Measurements from ENCODE around the gene PDZK1IP1. TPM values are rescaled to one million over a fixed set of nuclear protein-coding genes. Genes with fewer than 3 reads are reported as not detected.
A peak's percentile ranks its signal among the peaks of the same experiment; 100 is the strongest.

PDZK1IP1 gene
- total RNA-seq, 5 donors from 2014 or later (not counting 1 experiment from before 2014, with no cell fraction given), result not detected

DNA sequence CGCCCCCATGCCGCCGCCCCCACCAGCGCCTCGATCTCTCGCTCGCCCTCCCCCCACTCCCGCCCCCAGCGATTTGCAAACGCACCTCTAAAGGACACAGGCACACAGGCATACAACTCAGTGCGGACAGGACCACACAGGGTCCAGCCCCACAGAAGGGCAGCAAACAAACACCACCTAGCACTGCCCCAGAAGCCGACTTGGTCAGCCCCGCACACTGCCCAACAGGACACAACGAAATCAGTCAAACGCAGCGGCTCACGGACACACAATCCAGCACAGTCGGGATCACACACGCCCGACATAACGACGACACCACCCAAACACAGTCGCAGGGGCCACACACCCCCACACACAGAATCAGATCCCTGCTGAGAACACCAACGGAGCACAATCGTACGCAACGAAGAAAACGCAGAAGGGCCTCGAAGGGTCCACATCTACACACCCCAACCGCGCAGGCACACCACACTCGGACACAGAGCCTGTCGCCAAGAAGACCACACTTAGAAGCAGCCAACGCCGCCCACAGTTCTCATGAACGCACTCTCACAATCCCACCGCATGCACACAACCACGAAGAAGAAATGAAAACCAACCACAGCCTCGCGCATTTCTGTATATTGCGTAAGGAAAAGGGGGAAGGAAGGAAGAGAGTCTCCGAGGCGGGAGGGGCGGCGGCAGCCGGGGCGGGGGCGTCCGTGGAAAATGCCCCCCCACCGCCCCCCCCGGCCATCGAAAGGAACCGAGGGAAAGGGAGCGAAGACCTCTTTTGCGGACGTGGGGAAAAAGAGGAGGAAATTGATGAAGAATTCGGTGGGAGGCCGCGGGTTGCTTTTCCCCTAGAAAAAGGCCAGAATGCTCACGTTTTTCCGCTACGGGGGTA is 41.7 kb upstream of the PDZK1IP1 start:
- Histone ChIP-seq H3K36me3 (ENCODE audit: control insufficient read depth in 2 of 2, extremely low read depth in 1 of 2, insufficient read depth in 1 of 2, low read length in 1 of 2) (no peaks in the 10 kb centered on the region), H3K9me3 (no peaks in the 10 kb centered on the region), H3K4me1 (ENCODE audit: control insufficient read depth in 1 of 2, extremely low read depth in 1 of 2, insufficient read depth in 2 of 2, low read length in 2 of 2) (peaks cover 2 to 36% of the 10 kb centered on the region in 2 experiments), H3K4me3 (ENCODE audit: control insufficient read depth in 1 of 2, extremely low read depth in 1 of 2, low read length in 1 of 2) (peak overlapping the region; percentile 16 to 26), H3K27ac (ENCODE audit: low read length) (no peak overlapping the region), H3K27me3 (replicated peaks in 1 of 2; ENCODE audit: control insufficient read depth in 2 of 2, extremely low read depth in 1 of 2, insufficient read depth in 2 of 2, low read length in 1 of 2) (peaks cover 0 to 80% of the 10 kb centered on the region in 2 experiments)
- CTCF ChIA-PET, result no interaction called here
- DNase-seq (peak in 8 of 35 experiments; percentile 3 to 33 (median 20)), ATAC-seq (replicated peaks in 1 of 4) (peak in 1 of 4 experiments; percentile 39)
- Mint-ChIP-seq H3K27me3 (peaks cover 67 to 87% of the 10 kb centered on the region in 2 donors), H3K4me1 (peaks cover 27 to 37% (median 33%) of the 10 kb centered on the region in 3 donors), H3K9me3 (no peaks in the 10 kb centered on the region), H3K27ac (peak overlapping the region in 1 of 2 donors; percentile 50), H3K4me3 (peak overlapping the region; percentile 62 to 78 (median 74)), H3K36me3 (no peaks in the 10 kb centered on the region)
- under 1% methylated on average over 34 of the region's 62 CpGs for WGBS (ENCODE audit: insufficient coverage)
- POLR2A ChIA-PET, result no interaction called here

DNA sequence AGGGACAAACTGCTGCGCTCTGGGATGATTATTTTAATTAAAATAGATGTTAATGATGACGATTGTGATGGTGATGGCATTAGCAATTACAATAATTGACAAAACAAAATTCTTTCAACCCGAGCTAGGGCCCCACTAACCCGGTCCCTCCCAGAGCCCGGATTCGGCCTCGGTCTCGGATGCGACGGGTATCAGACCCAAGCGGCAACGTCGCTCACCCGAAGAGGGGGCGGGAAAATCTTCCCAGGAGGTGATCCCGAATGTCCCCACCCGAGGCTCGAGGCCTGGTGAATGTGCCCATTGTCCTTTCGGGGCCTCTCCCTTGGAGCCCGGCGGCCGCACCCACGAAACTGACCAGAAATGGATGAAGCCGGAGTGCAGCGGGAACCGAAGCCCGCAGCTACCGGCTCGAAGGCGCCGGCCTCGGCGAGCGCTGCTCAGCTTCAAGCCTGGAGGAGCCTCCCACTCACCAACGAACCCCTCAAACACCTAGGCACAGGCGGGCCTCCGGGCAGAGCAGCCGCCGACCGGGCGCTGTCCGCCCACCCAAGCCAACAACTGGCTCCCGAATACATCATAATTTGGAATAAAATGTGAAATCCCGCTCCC is 41.0 kb upstream of the PDZK1IP1 start:
- Mint-ChIP-seq H3K27ac (no peak overlapping the region), H3K9me3 (no peaks in the 10 kb centered on the region), H3K4me3 (peak overlapping the region; percentile 31 to 78 (median 62)), H3K27me3 (peaks cover 70 to 89% of the 10 kb centered on the region in 2 donors), H3K36me3 (no peaks in the 10 kb centered on the region), H3K4me1 (peaks cover 32 to 42% (median 37%) of the 10 kb centered on the region in 3 donors)
- Histone ChIP-seq H3K27ac (ENCODE audit: low read length) (no peak overlapping the region), H3K9me3 (no peaks in the 10 kb centered on the region), H3K4me1 (ENCODE audit: control insufficient read depth in 1 of 2, extremely low read depth in 1 of 2, insufficient read depth in 2 of 2, low read length in 2 of 2) (peaks cover 2 to 38% of the 10 kb centered on the region in 2 experiments), H3K4me3 (ENCODE audit: control insufficient read depth in 1 of 2, extremely low read depth in 1 of 2, low read length in 1 of 2) (peak overlapping the region; percentile 16 to 27), H3K36me3 (ENCODE audit: control insufficient read depth in 2 of 2, extremely low read depth in 1 of 2, insufficient read depth in 1 of 2, low read length in 1 of 2) (no peaks in the 10 kb centered on the region), H3K27me3 (replicated peaks in 1 of 2; ENCODE audit: control insufficient read depth in 2 of 2, extremely low read depth in 1 of 2, insufficient read depth in 2 of 2, low read length in 1 of 2) (peaks cover 0 to 87% of the 10 kb centered on the region in 2 experiments)
- CTCF ChIA-PET, result no interaction called here
- peak in 1 of 4 experiments; percentile 30 for ATAC-seq (replicated peaks in 1 of 4)
- POLR2A ChIA-PET, result no interaction called here
- WGBS (ENCODE audit: insufficient coverage), result 4% methylated on average over 31 of the region's 44 CpGs
- DNase-seq, result peak in 4 of 35 experiments; percentile 18 to 25 (median 23)

DNA sequence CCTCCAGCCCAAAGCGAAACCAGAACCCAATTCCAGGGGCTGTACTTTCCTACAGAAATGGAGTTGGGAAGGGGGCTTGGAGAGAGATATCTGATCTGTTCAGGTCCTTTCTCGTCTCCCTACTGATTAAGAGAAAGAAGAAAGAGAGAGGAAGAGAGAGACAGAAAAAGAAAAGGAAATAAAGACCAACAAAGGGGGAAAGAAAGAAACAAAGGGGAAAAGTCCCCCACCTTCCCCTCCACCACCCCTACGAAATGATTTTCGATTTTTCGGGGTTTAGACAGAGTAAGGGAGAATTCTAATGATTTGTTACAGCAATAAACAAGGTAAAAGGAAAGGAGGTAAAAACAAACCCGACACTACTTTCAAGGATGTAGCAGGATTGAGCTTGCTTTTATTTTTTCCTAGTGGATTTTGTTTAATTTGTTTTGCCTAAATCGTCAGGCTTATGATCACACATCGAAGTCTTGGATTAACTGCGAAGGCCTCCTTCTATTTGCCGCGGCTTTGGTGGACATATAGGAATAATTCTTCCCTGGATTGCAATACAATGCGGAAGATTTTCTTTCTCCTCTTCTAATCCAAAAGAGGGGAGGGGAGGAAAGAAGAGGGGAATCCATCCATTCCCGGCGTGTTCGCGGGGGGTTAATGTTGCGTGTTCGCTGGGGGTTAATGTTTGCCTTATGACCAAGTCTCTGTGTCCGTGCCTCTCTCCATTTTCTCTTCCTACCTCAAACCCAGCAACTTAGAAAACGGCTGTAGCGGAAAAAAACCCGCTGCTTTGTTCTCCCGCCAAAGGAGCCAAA is 40.3 kb upstream of the PDZK1IP1 start:
- POLR2A ChIA-PET, result interaction anchor here in 1 of 2 donors (0.6 kb wide), 1 partner anchor 11 kb away, joined by 9 read pairs; no protein-coding TSS in a partner anchor
- no peak for DNase-seq
- Mint-ChIP-seq H3K27me3 (peaks cover 70 to 86% of the 10 kb centered on the region in 2 donors), H3K4me1 (peaks cover 32 to 43% (median 38%) of the 10 kb centered on the region in 3 donors), H3K36me3 (no peaks in the 10 kb centered on the region), H3K27ac (no peak overlapping the region), H3K9me3 (no peaks in the 10 kb centered on the region), H3K4me3 (peak overlapping the region in 2 of 3 donors; percentile 53 to 78)
- ATAC-seq (replicated peaks in 1 of 4), result no peak
- H3K4me1 ChIP-seq (ENCODE audit: control insufficient read depth in 1 of 2, extremely low read depth in 1 of 2, insufficient read depth in 2 of 2, low read length in 2 of 2), result peaks cover 2 to 41% of the 10 kb centered on the region in 2 experiments
- H3K4me3 ChIP-seq (ENCODE audit: control insufficient read depth in 1 of 2, extremely low read depth in 1 of 2, low read length in 1 of 2), result peak overlapping the region in 1 of 2 donors; percentile 27
- no peaks in the 10 kb centered on the region for H3K36me3 ChIP-seq (ENCODE audit: control insufficient read depth in 2 of 2, extremely low read depth in 1 of 2, insufficient read depth in 1 of 2, low read length in 1 of 2)
- no CpG with 5 or more reads among the region's 23 CpGs for WGBS (ENCODE audit: insufficient coverage)
- H3K9me3 ChIP-seq, result no peaks in the 10 kb centered on the region
- H3K27me3 ChIP-seq (replicated peaks in 1 of 2; ENCODE audit: control insufficient read depth in 2 of 2, extremely low read depth in 1 of 2, insufficient read depth in 2 of 2, low read length in 1 of 2), result peaks cover 0 to 83% of the 10 kb centered on the region in 2 experiments
- no peak overlapping the region for H3K27ac ChIP-seq (ENCODE audit: low read length)
- CTCF ChIA-PET, result interaction anchor here in 1 of 2 donors (0.6 kb wide), 2 partner anchors 33 to 41 kb away, joined by 3 to 11 read pairs; no protein-coding TSS in a partner anchor

DNA sequence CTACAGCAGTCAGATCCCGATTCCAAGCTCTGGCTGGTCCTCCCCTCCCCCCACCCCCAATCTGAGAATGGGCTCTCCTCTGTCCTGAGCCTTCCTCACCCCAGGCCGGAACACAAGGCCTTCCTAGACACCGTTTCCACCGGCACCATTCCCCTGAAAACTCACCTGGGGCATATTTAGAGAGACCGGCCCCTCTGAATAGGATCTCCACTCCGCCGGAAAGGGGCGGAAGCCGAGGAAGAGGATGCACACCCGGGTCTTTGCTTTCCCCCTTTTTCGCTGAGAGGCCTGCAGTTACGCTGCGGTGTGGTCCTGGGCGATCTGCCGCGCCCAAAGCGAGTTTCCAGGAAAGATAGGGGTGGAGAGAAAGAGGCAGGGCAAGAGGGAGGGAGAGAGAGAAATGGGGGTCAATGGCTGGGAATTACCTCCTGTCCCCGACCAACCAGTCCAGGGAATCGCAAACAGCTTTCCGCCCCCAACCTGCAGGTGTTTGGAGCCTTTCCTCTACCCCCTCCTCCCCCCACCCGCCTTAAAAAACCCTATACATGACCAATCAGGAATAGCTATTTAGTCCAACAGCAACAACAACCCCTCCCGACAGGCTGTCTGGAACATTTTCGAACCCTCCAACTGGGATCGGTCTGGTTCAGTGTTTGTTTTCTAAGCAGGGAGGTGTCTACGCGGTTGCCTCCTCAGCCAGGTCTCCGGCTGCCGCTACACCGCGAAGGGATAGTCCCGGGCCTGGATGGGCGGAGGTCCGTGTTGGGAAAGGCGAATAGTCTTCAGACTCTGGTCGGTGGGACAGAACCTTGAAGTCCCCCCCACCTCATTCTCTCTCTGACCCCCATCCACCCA is 39.4 kb upstream of the PDZK1IP1 start:
- H3K4me1 Mint-ChIP-seq, result peaks cover 32 to 43% (median 38%) of the 10 kb centered on the region in 3 donors
- DNase-seq, result no peak
- ATAC-seq (replicated peaks in 1 of 4), result no peak
- H3K27ac Mint-ChIP-seq, result no peak overlapping the region
- no peak overlapping the region for H3K4me3 ChIP-seq (ENCODE audit: control insufficient read depth in 1 of 2, extremely low read depth in 1 of 2, low read length in 1 of 2)
- CTCF ChIA-PET, result interaction anchor here in 1 of 2 donors (0.6 kb wide), 2 partner anchors 32 to 42 kb away, joined by 3 to 11 read pairs; no protein-coding TSS in a partner anchor
- no peaks in the 10 kb centered on the region for H3K36me3 Mint-ChIP-seq
- H3K36me3 ChIP-seq (ENCODE audit: control insufficient read depth in 2 of 2, extremely low read depth in 1 of 2, insufficient read depth in 1 of 2, low read length in 1 of 2), result no peaks in the 10 kb centered on the region
- POLR2A ChIA-PET, result interaction anchor here in 1 of 2 donors (0.6 kb wide), 1 partner anchor 12 kb away, joined by 9 read pairs; no protein-coding TSS in a partner anchor
- peaks cover 70 to 77% of the 10 kb centered on the region in 2 donors for H3K27me3 Mint-ChIP-seq
- no peaks in the 10 kb centered on the region for H3K9me3 Mint-ChIP-seq
- peaks cover 2 to 47% of the 10 kb centered on the region in 2 experiments for H3K4me1 ChIP-seq (ENCODE audit: control insufficient read depth in 1 of 2, extremely low read depth in 1 of 2, insufficient read depth in 2 of 2, low read length in 2 of 2)
- no peak overlapping the region for H3K27ac ChIP-seq (ENCODE audit: low read length)
- no peaks in the 10 kb centered on the region for H3K9me3 ChIP-seq
- peak overlapping the region in 2 of 3 donors; percentile 53 to 78 for H3K4me3 Mint-ChIP-seq
- H3K27me3 ChIP-seq (replicated peaks in 1 of 2; ENCODE audit: control insufficient read depth in 2 of 2, extremely low read depth in 1 of 2, insufficient read depth in 2 of 2, low read length in 1 of 2), result peaks cover 0 to 83% of the 10 kb centered on the region in 2 experiments
- WGBS (ENCODE audit: insufficient coverage), result 22% methylated on average over 16 of the region's 35 CpGs

DNA sequence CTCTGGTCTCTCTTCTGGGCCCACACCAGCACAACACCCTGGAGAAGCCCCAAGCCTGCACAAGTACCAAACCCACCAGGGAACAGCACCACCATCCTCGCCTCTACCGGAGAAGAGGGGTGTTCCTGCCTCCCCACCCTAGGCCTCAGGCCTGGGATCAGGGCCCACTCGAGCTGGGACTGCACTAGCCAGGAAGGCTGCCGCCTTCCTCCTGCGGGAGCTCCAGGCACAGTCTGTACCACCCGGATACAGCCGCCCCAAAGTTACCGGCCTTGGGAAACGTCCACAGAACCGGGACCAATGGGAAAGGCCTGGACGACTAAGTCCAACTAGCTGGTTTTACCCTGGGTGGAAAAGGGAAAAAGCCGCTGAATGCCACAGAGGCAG is 38.8 kb upstream of the PDZK1IP1 start:
- Mint-ChIP-seq H3K4me3 (no peak overlapping the region), H3K36me3 (no peaks in the 10 kb centered on the region), H3K4me1 (peaks cover 32 to 43% (median 38%) of the 10 kb centered on the region in 3 donors), H3K27me3 (peaks cover 64 to 71% of the 10 kb centered on the region in 2 donors), H3K27ac (no peak overlapping the region), H3K9me3 (no peaks in the 10 kb centered on the region)
- ATAC-seq (replicated peaks in 1 of 4), result no peak
- no peak overlapping the region for H3K27ac ChIP-seq (ENCODE audit: low read length)
- no peak overlapping the region for H3K4me3 ChIP-seq (ENCODE audit: control insufficient read depth in 1 of 2, extremely low read depth in 1 of 2, low read length in 1 of 2)
- peaks cover 0 to 89% of the 10 kb centered on the region in 2 experiments for H3K27me3 ChIP-seq (replicated peaks in 1 of 2; ENCODE audit: control insufficient read depth in 2 of 2, extremely low read depth in 1 of 2, insufficient read depth in 2 of 2, low read length in 1 of 2)
- WGBS (ENCODE audit: insufficient coverage), result 58% methylated on average over 11 of the region's 12 CpGs
- no peaks in the 10 kb centered on the region for H3K36me3 ChIP-seq (ENCODE audit: control insufficient read depth in 2 of 2, extremely low read depth in 1 of 2, insufficient read depth in 1 of 2, low read length in 1 of 2)
- POLR2A ChIA-PET, result no interaction called here
- peaks cover 2 to 47% of the 10 kb centered on the region in 2 experiments for H3K4me1 ChIP-seq (ENCODE audit: control insufficient read depth in 1 of 2, extremely low read depth in 1 of 2, insufficient read depth in 2 of 2, low read length in 2 of 2)
- CTCF ChIA-PET, result no interaction called here
- no peaks in the 10 kb centered on the region for H3K9me3 ChIP-seq
- no peak for DNase-seq
